Measurements from ENCODE around the gene MBD3L2.

The MBD3L2 gene

GRCh38 chr19:7098701-7099596 lies 49.8 kb downstream of the MBD3L2 start:
- no peak for TF ChIP-seq CTCF (IDR thresholded peaks at IDR 0.05; ENCODE audit: extremely low read depth, missing control alignments)
- DNase-seq (ENCODE audit: low spot score): peak; percentile 90

- no peak for DNase-seq (ENCODE audit: low spot score)
- no peak for TF ChIP-seq CTCF (IDR thresholded peaks at IDR 0.05; ENCODE audit: extremely low read depth, missing control alignments)
Observed at GRCh38 chr19:7099597-7099921, 50.4 kb downstream of the MBD3L2 start.

All from GM20000 (cell line).